Measurements from ENCODE around the gene PGLYRP4. TPM values are rescaled to one million over a fixed set of nuclear protein-coding genes. Genes with fewer than 3 reads are reported as not detected.
A peak's percentile ranks its signal among the peaks of the same experiment; 100 is the strongest.

Gene PGLYRP4
- total RNA-seq, 2 donors from 2014 or later, result not detected

GRCh38 chr1:153372571-153372970, 23.9 kb upstream of the PGLYRP4 start:
- Mint-ChIP-seq H3K4me3 (no peak overlapping the region), H3K27ac (no peak overlapping the region), H3K27me3 (ENCODE audit: insufficient read depth) (peaks cover 7% of the 10 kb centered on the region), H3K36me3 (ENCODE audit: low read depth) (no peaks in the 10 kb centered on the region), H3K4me1 (no peaks in the 10 kb centered on the region), H3K9me3 (no peaks in the 10 kb centered on the region)
- Histone ChIP-seq H3K4me1 (ENCODE audit: control insufficient read depth, insufficient read depth, low read length) (no peaks in the 10 kb centered on the region), H3K9me3 (ENCODE audit: control insufficient read depth, low read length) (no peaks in the 10 kb centered on the region), H3K36me3 (ENCODE audit: control insufficient read depth, insufficient read depth, low read length) (no peaks in the 10 kb centered on the region), H3K4me3 (ENCODE audit: low read length) (no peak overlapping the region), H3K27me3 (ENCODE audit: control insufficient read depth, insufficient read depth, low read length, poor library complexity, severe bottlenecking) (no peaks in the 10 kb centered on the region), H3K9ac (ENCODE audit: extremely low read depth, low read length, poor library complexity, severe bottlenecking) (no peak overlapping the region), H3K27ac (ENCODE audit: low read depth, low read length) (no peak overlapping the region)
- TF ChIP-seq, protein P1, sequence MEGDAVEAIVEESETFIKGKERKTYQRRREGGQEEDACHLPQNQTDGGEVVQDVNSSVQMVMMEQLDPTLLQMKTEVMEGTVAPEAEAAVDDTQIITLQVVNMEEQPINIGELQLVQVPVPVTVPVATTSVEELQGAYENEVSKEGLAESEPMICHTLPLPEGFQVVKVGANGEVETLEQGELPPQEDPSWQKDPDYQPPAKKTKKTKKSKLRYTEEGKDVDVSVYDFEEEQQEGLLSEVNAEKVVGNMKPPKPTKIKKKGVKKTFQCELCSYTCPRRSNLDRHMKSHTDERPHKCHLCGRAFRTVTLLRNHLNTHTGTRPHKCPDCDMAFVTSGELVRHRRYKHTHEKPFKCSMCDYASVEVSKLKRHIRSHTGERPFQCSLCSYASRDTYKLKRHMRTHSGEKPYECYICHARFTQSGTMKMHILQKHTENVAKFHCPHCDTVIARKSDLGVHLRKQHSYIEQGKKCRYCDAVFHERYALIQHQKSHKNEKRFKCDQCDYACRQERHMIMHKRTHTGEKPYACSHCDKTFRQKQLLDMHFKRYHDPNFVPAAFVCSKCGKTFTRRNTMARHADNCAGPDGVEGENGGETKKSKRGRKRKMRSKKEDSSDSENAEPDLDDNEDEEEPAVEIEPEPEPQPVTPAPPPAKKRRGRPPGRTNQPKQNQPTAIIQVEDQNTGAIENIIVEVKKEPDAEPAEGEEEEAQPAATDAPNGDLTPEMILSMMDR (conservative IDR thresholded peaks at IDR 0.05), result no peak
- WGBS, 2 experiments (ENCODE audit: insufficient coverage in 1 of 2, insufficient read length in 1 of 2), result 87 to 92% methylated on average over 2 of the region's 2 CpGs
- no peak for DNase-seq

DNA sequence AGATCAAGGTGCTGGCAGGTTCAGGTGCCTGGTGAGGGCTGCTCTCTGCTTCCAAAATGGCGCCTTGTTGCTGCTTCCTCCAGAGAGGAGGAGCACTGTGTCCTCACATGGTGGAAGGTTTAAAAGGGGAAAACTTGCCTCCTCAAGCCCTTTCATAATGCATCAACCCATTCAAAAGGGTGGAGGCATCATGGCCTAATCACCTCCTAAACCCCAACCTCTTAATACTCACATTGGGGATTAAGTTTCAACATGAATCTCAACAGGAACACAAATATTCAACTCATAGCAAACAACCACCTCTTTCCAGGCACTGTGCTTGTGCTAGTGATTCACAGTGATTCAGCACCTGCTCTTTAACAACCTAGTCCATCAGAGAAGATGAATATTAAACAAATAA, 22.6 kb upstream of the PGLYRP4 start:
- Mint-ChIP-seq H3K36me3 (ENCODE audit: low read depth) (no peaks in the 10 kb centered on the region), H3K27ac (no peak overlapping the region), H3K27me3 (ENCODE audit: insufficient read depth) (peaks cover 7% of the 10 kb centered on the region), H3K4me3 (no peak overlapping the region), H3K9me3 (no peaks in the 10 kb centered on the region), H3K4me1 (no peaks in the 10 kb centered on the region)
- DNase-seq, result peak; percentile 7
- TF ChIP-seq, protein P1 (conservative IDR thresholded peaks at IDR 0.05), result no peak
- no peak overlapping the region for H3K27ac ChIP-seq (ENCODE audit: low read depth, low read length)
- H3K4me1 ChIP-seq (ENCODE audit: control insufficient read depth, insufficient read depth, low read length), result no peaks in the 10 kb centered on the region
- H3K27me3 ChIP-seq (ENCODE audit: control insufficient read depth, insufficient read depth, low read length, poor library complexity, severe bottlenecking), result no peaks in the 10 kb centered on the region
- H3K9ac ChIP-seq (ENCODE audit: extremely low read depth, low read length, poor library complexity, severe bottlenecking), result no peak overlapping the region
- H3K4me3 ChIP-seq (ENCODE audit: low read length), result no peak overlapping the region
- H3K36me3 ChIP-seq (ENCODE audit: control insufficient read depth, insufficient read depth, low read length), result no peaks in the 10 kb centered on the region
- 81% methylated on average over 1 of the region's 1 CpG; no CpG with 5 or more reads in 1 of the 2 experiments for WGBS, 2 experiments (ENCODE audit: insufficient coverage in 1 of 2, insufficient read length in 1 of 2)
- no peaks in the 10 kb centered on the region for H3K9me3 ChIP-seq (ENCODE audit: control insufficient read depth, low read length)

DNA sequence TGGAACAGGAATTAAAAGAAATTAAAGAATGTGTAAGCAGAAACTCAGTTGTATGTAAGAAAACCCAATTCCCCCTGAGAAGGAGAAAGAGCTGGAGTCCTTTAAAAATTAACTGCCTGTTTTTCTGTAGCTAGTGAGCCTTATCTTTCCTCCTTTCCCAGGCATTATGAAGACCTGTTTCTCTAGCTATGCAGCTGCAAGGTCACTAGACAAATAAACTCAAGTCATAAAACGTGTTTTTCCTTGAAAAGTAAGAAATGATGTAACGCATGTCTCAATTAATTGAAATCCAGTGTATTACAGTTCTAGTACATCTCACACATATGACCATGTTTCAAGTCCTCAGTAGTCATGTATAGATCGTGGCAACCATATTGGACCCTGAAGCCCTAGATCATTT, 21.5 kb upstream of the PGLYRP4 start:
- TF ChIP-seq, protein P1 (conservative IDR thresholded peaks at IDR 0.05), result no peak
- no peaks in the 10 kb centered on the region for H3K9me3 ChIP-seq (ENCODE audit: control insufficient read depth, low read length)
- no peaks in the 10 kb centered on the region for H3K27me3 ChIP-seq (ENCODE audit: control insufficient read depth, insufficient read depth, low read length, poor library complexity, severe bottlenecking)
- no peaks in the 10 kb centered on the region for H3K36me3 ChIP-seq (ENCODE audit: control insufficient read depth, insufficient read depth, low read length)
- peaks cover 7% of the 10 kb centered on the region for H3K27me3 Mint-ChIP-seq (ENCODE audit: insufficient read depth)
- no peak overlapping the region for H3K4me3 Mint-ChIP-seq
- no peak overlapping the region for H3K9ac ChIP-seq (ENCODE audit: extremely low read depth, low read length, poor library complexity, severe bottlenecking)
- H3K4me3 ChIP-seq (ENCODE audit: low read length), result no peak overlapping the region
- no peaks in the 10 kb centered on the region for H3K4me1 ChIP-seq (ENCODE audit: control insufficient read depth, insufficient read depth, low read length)
- H3K9me3 Mint-ChIP-seq, result no peaks in the 10 kb centered on the region
- WGBS, 2 experiments (ENCODE audit: insufficient coverage in 1 of 2, insufficient read length in 1 of 2), result 88 to 90% methylated on average over 2 to 3 of the region's 3 CpGs
- DNase-seq, result no peak
- no peak overlapping the region for H3K27ac Mint-ChIP-seq
- no peaks in the 10 kb centered on the region for H3K4me1 Mint-ChIP-seq
- H3K36me3 Mint-ChIP-seq (ENCODE audit: low read depth), result no peaks in the 10 kb centered on the region
- H3K27ac ChIP-seq (ENCODE audit: low read depth, low read length), result no peak overlapping the region

Measured in endodermal cell (in vitro differentiated cells).